Measurements from ENCODE around the gene MAGEF1. TPM values are rescaled to one million over a fixed set of nuclear protein-coding genes. Genes with fewer than 3 reads are reported as not detected.

The MAGEF1 gene
- total RNA-seq, 2 experiments from 2014 or later, result 5.8 to 6.1 TPM

DNA sequence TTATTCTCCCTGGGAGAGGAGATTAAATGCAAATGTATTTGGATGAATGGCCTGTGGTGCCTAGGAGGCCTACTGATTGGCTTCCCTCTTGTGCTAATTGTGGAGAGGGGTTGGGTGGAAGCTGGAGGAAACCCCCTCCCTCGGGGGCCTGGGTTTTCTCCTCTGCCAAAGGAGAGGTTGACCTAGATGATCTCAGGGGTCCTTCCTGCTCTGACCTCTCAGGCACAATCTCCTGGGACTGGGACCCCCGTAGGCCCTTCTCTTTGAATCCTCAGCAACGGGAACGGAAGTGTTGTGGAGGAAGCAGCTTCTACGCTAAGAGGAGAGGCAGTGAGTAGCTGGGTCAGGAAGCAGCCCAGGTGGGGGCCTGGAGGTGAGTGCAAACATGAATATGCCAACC, 40.5 kb upstream of the MAGEF1 start:
- intact Hi-C loops (cut with DNase I, micrococcal nuclease), result no loop called here
- peaks cover 3% of the 10 kb centered on the region for H3K4me1 ChIP-seq (ENCODE audit: insufficient read depth, low read length)
- H3K27ac ChIP-seq (ENCODE audit: low read depth in 1 of 2, low read length in 2 of 2), result no peak overlapping the region
- no peaks in the 10 kb centered on the region for H3K9me3 ChIP-seq (ENCODE audit: control insufficient read depth in 1 of 2, insufficient read depth in 1 of 2, low read length in 2 of 2)
- TF ChIP-seq, protein P1, sequence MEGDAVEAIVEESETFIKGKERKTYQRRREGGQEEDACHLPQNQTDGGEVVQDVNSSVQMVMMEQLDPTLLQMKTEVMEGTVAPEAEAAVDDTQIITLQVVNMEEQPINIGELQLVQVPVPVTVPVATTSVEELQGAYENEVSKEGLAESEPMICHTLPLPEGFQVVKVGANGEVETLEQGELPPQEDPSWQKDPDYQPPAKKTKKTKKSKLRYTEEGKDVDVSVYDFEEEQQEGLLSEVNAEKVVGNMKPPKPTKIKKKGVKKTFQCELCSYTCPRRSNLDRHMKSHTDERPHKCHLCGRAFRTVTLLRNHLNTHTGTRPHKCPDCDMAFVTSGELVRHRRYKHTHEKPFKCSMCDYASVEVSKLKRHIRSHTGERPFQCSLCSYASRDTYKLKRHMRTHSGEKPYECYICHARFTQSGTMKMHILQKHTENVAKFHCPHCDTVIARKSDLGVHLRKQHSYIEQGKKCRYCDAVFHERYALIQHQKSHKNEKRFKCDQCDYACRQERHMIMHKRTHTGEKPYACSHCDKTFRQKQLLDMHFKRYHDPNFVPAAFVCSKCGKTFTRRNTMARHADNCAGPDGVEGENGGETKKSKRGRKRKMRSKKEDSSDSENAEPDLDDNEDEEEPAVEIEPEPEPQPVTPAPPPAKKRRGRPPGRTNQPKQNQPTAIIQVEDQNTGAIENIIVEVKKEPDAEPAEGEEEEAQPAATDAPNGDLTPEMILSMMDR (IDR thresholded peaks at IDR 0.05), result no peak
- no peaks in the 10 kb centered on the region for H3K36me3 ChIP-seq (ENCODE audit: insufficient read depth, low read length)
- POLR2A ChIA-PET, result no interaction called here
- ATAC-seq (ENCODE audit: poor library complexity) (no peak), DNase-seq (no peak)
- Mint-ChIP-seq H3K4me1 (ENCODE audit: low read depth) (no peaks in the 10 kb centered on the region), H3K4me3 (no peak overlapping the region), H3K27ac (no peak overlapping the region), H3K27me3 (peaks cover 9% of the 10 kb centered on the region), H3K36me3 (ENCODE audit: low read depth) (no peaks in the 10 kb centered on the region), H3K9me3 (no peaks in the 10 kb centered on the region)
- CTCF ChIA-PET, result no interaction called here
- peaks cover 0 to 5% of the 10 kb centered on the region in 2 experiments for H3K27me3 ChIP-seq (ENCODE audit: control insufficient read depth in 1 of 2, insufficient read depth in 2 of 2, low read length in 2 of 2)
- H3K4me3 ChIP-seq (ENCODE audit: low read length), result no peak overlapping the region

DNA sequence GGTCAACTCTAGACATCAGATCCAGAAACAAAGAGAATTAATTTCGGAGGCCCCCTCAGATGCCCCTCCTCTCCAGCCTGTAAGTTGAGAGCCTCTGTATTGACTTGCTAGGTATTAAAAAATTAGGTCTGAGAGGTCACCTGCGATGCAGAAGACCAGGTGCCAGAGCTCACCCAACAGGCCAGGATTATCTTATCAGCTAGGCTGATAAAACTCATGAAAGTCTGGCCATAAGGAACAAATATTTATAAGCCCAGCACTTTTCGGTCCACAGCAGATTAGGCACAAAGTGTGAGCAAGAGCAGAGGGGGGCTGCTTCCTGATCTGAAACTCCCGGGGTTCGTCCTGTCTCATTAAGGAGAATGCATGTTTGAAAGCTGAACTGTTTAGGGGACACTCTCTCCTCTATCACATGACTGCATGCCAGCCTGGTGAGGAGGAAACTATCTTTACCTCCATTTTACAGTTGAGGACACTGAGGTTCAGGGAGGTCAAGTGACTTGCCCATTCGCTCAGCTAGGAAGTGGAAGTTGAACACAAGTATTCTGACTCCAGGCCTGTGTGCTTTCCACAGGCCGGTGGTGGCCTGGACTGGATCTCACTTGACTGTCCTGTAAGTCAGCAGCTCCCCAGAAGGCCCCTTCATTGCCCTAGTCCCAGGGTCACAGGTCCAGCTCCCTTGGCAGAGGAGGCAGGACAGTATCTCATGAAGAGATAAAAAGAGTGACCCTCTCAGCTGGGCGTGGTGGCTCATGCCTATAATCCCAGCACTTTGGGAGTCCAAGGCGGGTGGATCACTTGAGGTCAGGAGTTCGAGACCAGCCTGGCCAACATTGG, 39.6 kb upstream of the MAGEF1 start:
- no peak overlapping the region for H3K4me3 ChIP-seq (ENCODE audit: low read length)
- TF ChIP-seq, protein P1 (IDR thresholded peaks at IDR 0.05), result no peak
- POLR2A ChIA-PET, result no interaction called here

DNA sequence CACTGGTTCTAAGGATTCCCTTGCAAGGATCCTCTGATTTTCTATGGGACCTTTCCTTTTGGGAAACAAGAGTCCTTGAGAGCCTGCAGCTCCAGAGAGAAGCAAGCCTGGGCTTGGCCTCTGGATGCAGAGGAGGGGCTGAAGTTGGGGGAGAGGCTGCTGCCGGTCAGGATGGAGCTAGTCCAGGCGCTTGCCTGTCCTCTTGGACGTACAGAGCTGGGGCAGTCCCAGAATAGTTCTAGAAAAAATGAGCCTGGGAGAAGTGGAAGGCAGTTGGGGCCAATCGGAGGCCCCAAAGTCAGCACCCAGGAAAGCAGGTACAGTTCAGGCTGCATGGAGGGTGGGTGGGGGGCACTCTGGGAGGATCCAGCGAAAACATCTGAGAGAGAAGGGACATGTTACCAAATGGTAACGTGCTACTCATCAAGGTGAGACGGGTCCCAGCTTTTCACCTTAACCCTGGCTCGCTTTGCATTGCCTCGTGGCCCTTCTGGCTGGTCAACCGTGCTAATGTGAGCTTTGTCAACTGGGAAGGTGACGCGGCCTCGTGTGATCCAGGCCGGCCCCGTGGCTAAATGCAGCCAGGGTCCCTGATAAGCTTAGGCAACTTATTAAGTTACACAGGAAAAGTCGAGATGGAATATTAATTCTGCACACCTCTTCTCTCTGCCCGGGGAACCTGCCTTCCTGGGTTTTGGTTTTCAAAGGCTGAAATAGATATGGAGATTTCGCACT, 38.7 kb upstream of the MAGEF1 start:
- ChIA-PET POLR2A (no interaction called here), CTCF (no interaction called here)
- H3K4me3 Mint-ChIP-seq, result no peak overlapping the region
- no peaks in the 10 kb centered on the region for H3K9me3 Mint-ChIP-seq
- no peak overlapping the region for H3K4me3 ChIP-seq (ENCODE audit: low read length)
- peaks cover 9% of the 10 kb centered on the region for H3K27me3 Mint-ChIP-seq
- intact Hi-C loops (cut with DNase I, micrococcal nuclease), result no loop called here
- no peaks in the 10 kb centered on the region for H3K4me1 Mint-ChIP-seq (ENCODE audit: low read depth)
- no peak overlapping the region for H3K27ac Mint-ChIP-seq
- H3K4me1 ChIP-seq (ENCODE audit: insufficient read depth, low read length), result no peaks in the 10 kb centered on the region
- H3K36me3 Mint-ChIP-seq (ENCODE audit: low read depth), result no peaks in the 10 kb centered on the region
- no peaks in the 10 kb centered on the region for H3K36me3 ChIP-seq (ENCODE audit: insufficient read depth, low read length)
- ATAC-seq (ENCODE audit: poor library complexity) (no peak), DNase-seq (no peak)
- peaks cover 0 to 5% of the 10 kb centered on the region in 2 experiments for H3K27me3 ChIP-seq (ENCODE audit: control insufficient read depth in 1 of 2, insufficient read depth in 2 of 2, low read length in 2 of 2)
- H3K27ac ChIP-seq (ENCODE audit: low read depth in 1 of 2, low read length in 2 of 2), result no peak overlapping the region
- TF ChIP-seq, protein P1 (IDR thresholded peaks at IDR 0.05), result no peak
- H3K9me3 ChIP-seq (ENCODE audit: control insufficient read depth in 1 of 2, insufficient read depth in 1 of 2, low read length in 2 of 2), result no peaks in the 10 kb centered on the region

More for the DNA sequence above, 39.6 kb upstream of the MAGEF1 start:
- H3K27ac ChIP-seq (ENCODE audit: low read depth in 1 of 2, low read length in 2 of 2), result no peak overlapping the region
- intact Hi-C loops (cut with DNase I, micrococcal nuclease), result no loop called here
- peaks cover 0 to 5% of the 10 kb centered on the region in 2 experiments for H3K27me3 ChIP-seq (ENCODE audit: control insufficient read depth in 1 of 2, insufficient read depth in 2 of 2, low read length in 2 of 2)
- CTCF ChIA-PET, result no interaction called here
- no peaks in the 10 kb centered on the region for H3K9me3 ChIP-seq (ENCODE audit: control insufficient read depth in 1 of 2, insufficient read depth in 1 of 2, low read length in 2 of 2)
- Mint-ChIP-seq H3K27me3 (peaks cover 9% of the 10 kb centered on the region), H3K4me1 (ENCODE audit: low read depth) (no peaks in the 10 kb centered on the region), H3K9me3 (no peaks in the 10 kb centered on the region), H3K4me3 (no peak overlapping the region), H3K36me3 (ENCODE audit: low read depth) (no peaks in the 10 kb centered on the region), H3K27ac (no peak overlapping the region)
- H3K4me1 ChIP-seq (ENCODE audit: insufficient read depth, low read length), result no peaks in the 10 kb centered on the region
- no peaks in the 10 kb centered on the region for H3K36me3 ChIP-seq (ENCODE audit: insufficient read depth, low read length)
- no peak for ATAC-seq (ENCODE audit: poor library complexity)
- DNase-seq, result no peak
